GM19099 (cell line): Measurements from ENCODE around the gene N4BP2L1.

Source experiments
- POLR2A ChIP-seq: IDR thresholded peaks from 3 replicates; pipeline ENCODE4 v1.6.1; 2011; ENCODE audit warnings: low read depth; ENCODE audit not compliant: insufficient read length; ENCODE audit errors: extremely low read depth

The N4BP2L1 gene

GRCh38 chr13:32384702-32385101 is 43.2 kb downstream of the N4BP2L1 start:
- TF ChIP-seq POLR2A: no peak

GRCh38 chr13:32383836-32384618 is 43.9 kb downstream of the N4BP2L1 start:
- TF ChIP-seq POLR2A: no peak

GRCh38 chr13:32381539-32381938 is 46.4 kb downstream of the N4BP2L1 start:
- TF ChIP-seq POLR2A: no peak

- no peak for TF ChIP-seq POLR2A
Observed at GRCh38 chr13:32378012-32378411, 49.9 kb downstream of the N4BP2L1 start.

GRCh38 chr13:32376642-32377415 is 51.1 kb downstream of the N4BP2L1 start:
- no peak for TF ChIP-seq POLR2A

- TF ChIP-seq POLR2A: no peak
Observed at GRCh38 chr13:32370805-32371204, 57.1 kb downstream of the N4BP2L1 start.

GRCh38 chr13:32362574-32362973 is 65.4 kb downstream of the N4BP2L1 start:
- no peak for TF ChIP-seq POLR2A

- no peak for TF ChIP-seq POLR2A
Observed at GRCh38 chr13:32354040-32354439, 73.9 kb downstream of the N4BP2L1 start.
